MCF 10A (cell line): ENCODE measurements around the gene PFDN2. TPM values are rescaled to one million over a fixed set of nuclear protein-coding genes. Genes with fewer than 3 reads are reported as not detected.

Experiments used
- BruUV-seq: library from RNA; stranded (reverse); fragments of 400-500 nt; replicated peaks from 2 replicates; lab custom pipeline; 2021; lab: Mats Ljungman, UMichigan
- CTCF ChIA-PET: fragments of 300-600 bp; sonication (Branson Sonifier 250); formaldehyde crosslinking; extraction: SDS; loops from one replicate; lab custom pipeline; 2021; ENCODE audit warnings: antibody characterized with exemption, inconsistent platforms; lab: Yijun Ruan, JAX
- POLR2A ChIA-PET: fragments of 300-600, 350-650 bp; sonication (Branson Sonifier 250); formaldehyde crosslinking; extraction: SDS; loops from one replicate; lab custom pipeline; 2020; ENCODE audit warnings: antibody characterized with exemption, inconsistent platforms; lab: Yijun Ruan, JAX
- DNase-seq: peaks from one replicate; pipeline ENCODE4 v3.0.0-alpha.2; 2018; ENCODE audit not compliant: unreplicated experiment
- H3K27ac Mint-ChIP-seq: one replicate; pipeline ENCODE4 v1.8.0; 2022; ENCODE audit warnings: mild to moderate bottlenecking, low read depth, mixed read lengths; ENCODE audit not compliant: unreplicated experiment
- H3K27me3 Mint-ChIP-seq: one replicate; pipeline ENCODE4 v1.8.0; 2022; ENCODE audit warnings: mixed read lengths; ENCODE audit not compliant: insufficient read depth, unreplicated experiment
- H3K36me3 Mint-ChIP-seq: one replicate; pipeline ENCODE4 v1.8.0; 2022; ENCODE audit warnings: mild to moderate bottlenecking, moderate library complexity, mixed read lengths; ENCODE audit not compliant: insufficient read depth, unreplicated experiment
- H3K4me1 Mint-ChIP-seq: one replicate; pipeline ENCODE4 v1.8.0; 2022; ENCODE audit warnings: mixed read lengths; ENCODE audit not compliant: insufficient read depth, unreplicated experiment
- H3K4me3 Mint-ChIP-seq: one replicate; pipeline ENCODE4 v1.8.0; 2022; ENCODE audit warnings: mild to moderate bottlenecking, moderate library complexity, mixed read lengths; ENCODE audit not compliant: unreplicated experiment
- H3K9me3 Mint-ChIP-seq: one replicate; pipeline ENCODE4 v1.8.0; 2022; ENCODE audit warnings: mixed read lengths; ENCODE audit not compliant: unreplicated experiment
- CTCF ChIP-seq: fragments of 200-600 bp; IDR thresholded peaks from one replicate; pipeline ENCODE4 v1.8.0; 2022; ENCODE audit warnings: antibody characterized with exemption, mild to moderate bottlenecking; ENCODE audit not compliant: unreplicated experiment
- intact Hi-C: fragments of 100-400 bp; cut with micrococcal nuclease; formaldehyde crosslinking; loops from 2 replicates; pipeline ENCODE4 v1.14.1; 2022
- total RNA-seq: library from RNA; stranded (reverse); gene quantifications from 2 replicates; pipeline ENCODE4 v1.2.3, GENCODE V29; 2022

The PFDN2 gene
- total RNA-seq, 1 experiment from 2014 or later: 514 TPM

GRCh38 chr1:161073474-161074121, 44.2 kb downstream of the PFDN2 start:
- POLR2A ChIA-PET: interaction anchor here (0.5 to 7.3 kb wide), 29 partner anchors 9 to 423 kb away, joined by 3 to 122 read pairs (median 6); partner anchors contain the start of genes DEDD, F11R, NIT1 and PFDN2
- Mint-ChIP-seq H3K27me3 (no peaks in the 10 kb centered on the region), H3K27ac (peak overlapping the region; percentile 95), H3K4me1 (peaks cover 50% of the 10 kb centered on the region), H3K4me3 (peak overlapping the region; percentile 90), H3K9me3 (no peaks in the 10 kb centered on the region), H3K36me3 (peaks cover 17% of the 10 kb centered on the region)
- TF ChIP-seq CTCF: peak; percentile 27
- peak; percentile 95 for DNase-seq
- no TSS peak for BruUV-seq
- intact Hi-C loops: loop anchor here (1.0 to 2.0 kb wide), 5 partner anchors 10 to 80 kb away; partner anchors contain the start of gene DEDD
- CTCF ChIA-PET: interaction anchor here (0.5 to 14.2 kb wide), 33 partner anchors 9 to 944 kb away, joined by 3 to 331 read pairs (median 4); partner anchors contain the start of genes F11R, KLHDC9 and USF1

GRCh38 chr1:161072751-161073449, 44.9 kb downstream of the PFDN2 start:
- Mint-ChIP-seq H3K27me3 (no peaks in the 10 kb centered on the region), H3K4me1 (peaks cover 51% of the 10 kb centered on the region), H3K9me3 (no peaks in the 10 kb centered on the region), H3K27ac (peak overlapping the region; percentile 95), H3K36me3 (peaks cover 17% of the 10 kb centered on the region), H3K4me3 (peak overlapping the region; percentile 90)
- DNase-seq: no peak
- POLR2A ChIA-PET: interaction anchor here (0.7 to 7.3 kb wide), 19 partner anchors 8 to 121 kb away, joined by 3 to 122 read pairs (median 9); partner anchors contain the start of genes DEDD, F11R, NIT1 and PFDN2
- TF ChIP-seq CTCF: no peak
- BruUV-seq: no TSS peak
- CTCF ChIA-PET: interaction anchor here (0.6 to 14.2 kb wide), 32 partner anchors 7 to 769 kb away, joined by 3 to 331 read pairs (median 4); partner anchors contain the start of genes F11R, KLHDC9 and USF1
- intact Hi-C loops: loop anchor here (1.0 to 2.0 kb wide), 3 partner anchors 10 to 60 kb away; partner anchors contain the start of gene DEDD

- POLR2A ChIA-PET: interaction anchor here (1.8 to 7.3 kb wide), 4 partner anchors 24 to 50 kb away, joined by 9 to 122 read pairs (median 16); partner anchors contain the start of genes F11R, KLHDC9 and USF1
- Mint-ChIP-seq H3K27me3 (no peaks in the 10 kb centered on the region), H3K9me3 (no peaks in the 10 kb centered on the region), H3K4me3 (peak overlapping the region; percentile 90), H3K4me1 (peaks cover 51% of the 10 kb centered on the region), H3K27ac (peak overlapping the region; percentile 46), H3K36me3 (peaks cover 17% of the 10 kb centered on the region)
- intact Hi-C loops: loop anchor here (2.0 kb wide), 1 partner anchor 61 kb away; the partner anchor contains the start of gene DEDD
- peak; percentile 87 for TF ChIP-seq CTCF
- no TSS peak for BruUV-seq
- DNase-seq: peak; percentile 73
- CTCF ChIA-PET: interaction anchor here (0.7 to 14.2 kb wide), 25 partner anchors 8 to 235 kb away, joined by 3 to 331 read pairs (median 5); partner anchors contain the start of genes ITLN2, KLHDC9 and USF1
Observed at GRCh38 chr1:161071886-161072371, 45.9 kb downstream of the PFDN2 start.
